Jurkat, Clone E6-1 (cell line): ENCODE results near the gene CLDN20.
"Not testable (repeated sequence)": the region's sequence is repeated elsewhere in the genome, so short reads cannot be mapped to it uniquely, and the experiment has no call there.

Experiments used
- DNase-seq: peaks from one replicate; pipeline ENCODE4 v3.0.0-alpha.2; 2011; ENCODE audit warnings: low read depth, low spot score
- H3K4me3 ChIP-seq: 2 replicates; pipeline ENCODE4 v1.5.1; 2011; ENCODE audit warnings: mild to moderate bottlenecking, low read length, control low read depth, moderate library complexity

Gene CLDN20

GRCh38 chr6:155301867-155302266 lies 38.1 kb downstream of the CLDN20 start:
- H3K4me3 ChIP-seq, result no peak overlapping the region
- no peak for DNase-seq

- DNase-seq, result no peak
- no peak overlapping the region for H3K4me3 ChIP-seq
These were observed 39.6 kb downstream of the CLDN20 start for GRCh38 chr6:155303361-155303870.

GRCh38 chr6:155306958-155307357 lies 43.1 kb downstream of the CLDN20 start:
- DNase-seq, result no peak

GRCh38 chr6:155309150-155309549 lies 45.3 kb downstream of the CLDN20 start:
- H3K4me3 ChIP-seq, result no peak overlapping the region
- DNase-seq, result no peak

More at GRCh38 chr6:155306958-155307357, 43.1 kb downstream of the CLDN20 start:
- no peak overlapping the region for H3K4me3 ChIP-seq

GRCh38 chr6:155310596-155310995 lies 46.8 kb downstream of the CLDN20 start:
- DNase-seq, result no peak

GRCh38 chr6:155311086-155311485 lies 47.3 kb downstream of the CLDN20 start:
- no peak for DNase-seq
- H3K4me3 ChIP-seq, result no peak overlapping the region

More at GRCh38 chr6:155310596-155310995, 46.8 kb downstream of the CLDN20 start:
- no peak overlapping the region for H3K4me3 ChIP-seq

- DNase-seq, result no peak
- H3K4me3 ChIP-seq, result no peak overlapping the region
These were observed 47.8 kb downstream of the CLDN20 start for GRCh38 chr6:155311583-155311982.

GRCh38 chr6:155312950-155313349 lies 49.1 kb downstream of the CLDN20 start:
- peak overlapping the region; percentile 91 for H3K4me3 ChIP-seq
- DNase-seq, result not testable (repeated sequence)

- H3K4me3 ChIP-seq, result peak overlapping the region; percentile 91
- peak; percentile 23 for DNase-seq
These were observed 49.8 kb downstream of the CLDN20 start for GRCh38 chr6:155313602-155314091.

- peak within 1 kb of the TSS; percentile 91 for H3K4me3 ChIP-seq
- peak; percentile 98 for DNase-seq
These were observed 50.4 kb downstream of the CLDN20 start, which contains the start of gene TFB1M for GRCh38 chr6:155314092-155314772. Gene TFB1M (minus strand): TSS chr6:155314484. CDS start chr6:155314428, 56 bp downstream.

- no peak for DNase-seq
- peak overlapping the region; percentile 68 for H3K4me3 ChIP-seq
These were observed 51.1 kb downstream of the CLDN20 start for GRCh38 chr6:155314773-155315515.

GRCh38 chr6:155315516-155315871 lies 51.7 kb downstream of the CLDN20 start:
- H3K4me3 ChIP-seq, result peak overlapping the region; percentile 68
- no peak for DNase-seq

- H3K4me3 ChIP-seq, result no peak overlapping the region
- DNase-seq, result no peak
These were observed 52.6 kb downstream of the CLDN20 start for GRCh38 chr6:155316419-155316818.

GRCh38 chr6:155317186-155317585 lies 53.4 kb downstream of the CLDN20 start:
- DNase-seq, result no peak
- no peak overlapping the region for H3K4me3 ChIP-seq

- no peak for DNase-seq
These were observed 56.1 kb downstream of the CLDN20 start for GRCh38 chr6:155319902-155320301.

GRCh38 chr6:155324172-155324571 lies 60.4 kb downstream of the CLDN20 start:
- no peak for DNase-seq
- H3K4me3 ChIP-seq, result no peak overlapping the region

More at GRCh38 chr6:155319902-155320301, 56.1 kb downstream of the CLDN20 start:
- H3K4me3 ChIP-seq, result no peak overlapping the region

GRCh38 chr6:155324993-155325392 lies 61.2 kb downstream of the CLDN20 start:
- H3K4me3 ChIP-seq, result no peak overlapping the region
- no peak for DNase-seq

- no peak for DNase-seq
- no peak overlapping the region for H3K4me3 ChIP-seq
These were observed 62.1 kb downstream of the CLDN20 start for GRCh38 chr6:155325700-155326516.
